ENCODE results near the gene TRAF2. TPM values are rescaled to one million over a fixed set of nuclear protein-coding genes. Genes with fewer than 3 reads are reported as not detected.
A peak's percentile ranks its signal among the peaks of the same experiment; 100 is the strongest.
"Not testable (repeated sequence)": the region's sequence is repeated elsewhere in the genome, so short reads cannot be mapped to it uniquely, and the experiment has no call there.

Gene TRAF2
- total RNA-seq: 67.4 and 76.3 TPM in 2 replicates

DNA sequence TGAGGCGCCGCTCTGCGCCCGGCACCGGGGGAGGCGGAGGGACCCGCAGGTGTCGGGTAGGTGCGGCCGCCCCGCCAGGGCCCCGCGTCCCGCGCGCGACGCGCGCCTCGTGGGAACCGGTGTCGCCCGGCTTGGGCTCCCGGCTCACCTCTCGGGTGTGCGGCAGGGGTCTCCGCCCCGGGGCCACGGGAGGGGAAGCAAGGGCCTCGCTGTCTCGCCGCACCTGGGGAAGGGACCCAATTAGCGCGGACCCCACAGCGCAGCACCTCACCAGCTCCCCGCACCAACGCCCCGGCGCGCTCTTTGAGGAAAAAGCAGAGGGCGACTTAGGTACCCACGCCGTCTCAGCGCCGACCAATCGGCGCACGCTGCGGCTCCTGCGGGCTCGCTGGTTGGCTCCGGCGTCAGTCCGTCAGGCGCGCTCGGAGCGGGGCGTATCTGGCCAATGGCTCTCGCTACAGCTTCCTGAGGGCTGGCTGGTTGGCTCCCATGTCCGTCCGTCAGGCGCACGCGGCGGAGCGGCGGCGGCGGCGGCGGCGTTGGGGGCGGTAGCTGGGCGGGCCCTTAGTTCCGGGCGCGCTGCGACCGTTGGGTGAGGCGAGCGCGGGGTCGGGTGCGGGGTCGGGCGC lies at the start of gene TRAF2:
TRAF2 (plus strand) TSS at position 567 of the 629 bp plus-strand sequence. CDS start 12,225 bp downstream, outside the sequence.
- Mint-ChIP-seq H3K27me3 (ENCODE audit: insufficient read depth) (no peaks in the 10 kb centered on the region), H3K4me1 (ENCODE audit: low read depth) (peaks cover 44% of the 10 kb centered on the region), H3K36me3 (ENCODE audit: low read depth) (peaks cover 17% of the 10 kb centered on the region), H3K9me3 (no peaks in the 10 kb centered on the region), H3K4me3 (peak within 1 kb of the TSS; percentile 98), H3K27ac (peak within 1 kb of the TSS; percentile 93)
- intact Hi-C loops (cut with micrococcal nuclease): loop anchor here (1.0 to 5.0 kb wide), 7 partner anchors 16 to 355 kb away; partner anchors contain the start of genes EDF1, MAN1B1, PAXX and PHPT1
- DNase-seq (ENCODE audit: low spot score): peak; percentile 99

DNA sequence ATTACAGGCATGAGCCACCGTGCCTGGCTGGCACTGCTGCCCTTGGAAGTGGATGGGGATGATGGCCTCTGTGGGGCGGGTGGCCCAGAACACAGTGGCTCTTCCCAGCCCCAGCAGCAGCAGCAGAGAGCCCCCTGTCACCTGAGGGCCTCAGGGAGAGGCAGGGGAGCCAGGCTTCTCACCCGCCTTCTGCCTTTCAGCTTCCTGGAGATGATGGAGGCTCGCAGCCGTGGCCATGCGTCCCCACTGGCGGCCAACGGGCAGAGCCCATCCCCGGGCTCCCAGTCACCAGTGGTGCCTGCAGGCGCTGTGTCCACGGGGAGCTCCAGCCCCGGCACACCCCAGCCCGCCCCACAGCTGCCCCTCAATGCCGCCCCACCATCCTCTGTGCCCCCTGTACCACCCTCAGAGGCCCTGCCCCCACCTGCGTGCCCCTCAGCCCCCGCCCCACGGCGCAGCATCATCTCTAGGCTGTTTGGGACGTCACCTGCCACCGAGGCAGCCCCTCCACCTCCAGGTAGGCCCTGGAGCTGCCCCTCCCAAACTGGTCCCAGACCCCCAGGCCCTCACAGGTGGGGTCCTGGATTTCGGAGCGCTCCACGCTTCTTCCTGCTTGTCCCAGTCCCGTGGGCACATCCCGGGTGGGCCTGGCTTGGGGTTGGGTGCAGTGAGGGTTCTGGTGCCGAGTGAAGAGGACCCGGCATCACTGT lies 49.0 kb upstream of the TRAF2 start:
- Mint-ChIP-seq H3K36me3 (ENCODE audit: low read depth) (peaks cover 6% of the 10 kb centered on the region), H3K4me1 (ENCODE audit: low read depth) (no peaks in the 10 kb centered on the region), H3K4me3 (no peak overlapping the region), H3K27ac (no peak overlapping the region), H3K9me3 (no peaks in the 10 kb centered on the region), H3K27me3 (ENCODE audit: insufficient read depth) (no peaks in the 10 kb centered on the region)
- intact Hi-C loops (cut with micrococcal nuclease): no loop called here
- DNase-seq (ENCODE audit: low spot score): no peak

DNA sequence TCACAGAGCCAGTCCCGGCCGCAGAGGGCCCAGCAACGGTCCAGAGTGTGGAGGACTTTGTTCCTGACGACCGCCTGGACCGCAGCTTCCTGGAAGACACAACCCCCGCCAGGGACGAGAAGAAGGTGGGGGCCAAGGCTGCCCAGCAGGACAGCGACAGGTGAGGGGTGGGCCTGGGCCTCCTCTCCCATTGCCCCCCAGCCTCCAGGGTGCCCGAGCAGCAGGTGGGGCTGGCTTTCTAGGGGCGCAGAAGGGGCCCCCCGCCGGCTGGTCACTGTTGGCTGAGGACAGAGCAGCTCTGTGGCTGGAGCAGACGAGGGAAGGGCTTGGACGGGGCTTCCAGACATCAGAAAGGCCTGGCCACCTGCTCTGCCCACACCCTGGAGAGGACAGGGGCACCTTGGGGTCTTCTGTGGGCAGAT lies 48.4 kb upstream of the TRAF2 start:
- H3K27me3 Mint-ChIP-seq (ENCODE audit: insufficient read depth); H3K9me3 Mint-ChIP-seq; H3K27ac Mint-ChIP-seq; H3K4me1 Mint-ChIP-seq (ENCODE audit: low read depth); DNase-seq (ENCODE audit: low spot score); intact Hi-C loops (cut with micrococcal nuclease); H3K36me3 Mint-ChIP-seq (ENCODE audit: low read depth); H3K4me3 Mint-ChIP-seq: not testable (repeated sequence)

DNA sequence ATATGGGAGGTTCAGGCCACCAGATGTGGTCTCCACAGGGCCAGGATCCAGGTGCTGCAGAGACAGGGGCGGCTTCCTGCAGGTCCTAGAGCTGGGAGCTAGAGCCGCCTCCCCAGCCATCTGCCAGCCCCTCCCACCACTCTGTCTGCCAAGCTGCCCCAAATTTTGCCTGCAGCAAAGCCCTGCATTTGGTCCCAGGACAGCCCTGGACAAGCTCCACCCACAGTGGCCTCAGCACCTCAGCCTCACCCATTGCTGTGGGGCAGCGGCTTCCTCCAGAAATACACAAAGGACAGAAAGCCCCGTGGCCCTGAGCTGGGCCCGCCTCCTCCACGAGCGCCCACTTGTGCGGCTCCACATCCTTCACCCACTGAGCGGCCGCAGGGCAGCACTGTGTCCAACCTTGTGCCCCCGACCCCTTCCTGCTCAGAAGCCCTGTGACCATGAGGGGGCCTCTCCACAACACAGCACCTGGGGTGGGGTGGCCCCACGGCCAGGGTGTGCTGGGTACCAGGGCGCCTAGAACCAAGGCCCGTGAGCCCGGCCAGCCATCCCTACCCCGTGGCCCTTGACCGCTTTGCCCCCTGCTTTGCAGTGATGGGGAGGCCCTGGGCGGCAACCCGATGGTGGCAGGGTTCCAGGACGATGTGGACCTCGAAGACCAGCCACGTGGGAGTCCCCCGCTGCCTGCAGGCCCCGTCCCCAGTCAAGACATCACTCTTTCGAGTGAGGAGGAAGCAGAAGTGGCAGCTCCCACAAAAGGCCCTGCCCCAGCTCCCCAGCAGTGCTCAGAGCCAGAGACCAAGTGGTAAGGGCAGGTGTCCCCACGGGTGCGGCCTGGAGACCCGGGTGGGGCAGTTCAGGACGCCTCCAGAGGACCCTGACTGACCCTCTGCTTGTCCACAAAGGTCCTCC lies 47.7 kb upstream of the TRAF2 start:
- Mint-ChIP-seq H3K27me3 (ENCODE audit: insufficient read depth) (no peaks in the 10 kb centered on the region), H3K27ac (no peak overlapping the region), H3K4me1 (ENCODE audit: low read depth) (no peaks in the 10 kb centered on the region), H3K4me3 (no peak overlapping the region), H3K36me3 (ENCODE audit: low read depth) (peaks cover 6% of the 10 kb centered on the region), H3K9me3 (no peaks in the 10 kb centered on the region)
- DNase-seq (ENCODE audit: low spot score): no peak
- intact Hi-C loops (cut with micrococcal nuclease): no loop called here

GRCh38 chr9:136839229-136840139 lies 46.8 kb upstream of the TRAF2 start:
- Mint-ChIP-seq H3K9me3 (no peaks in the 10 kb centered on the region), H3K4me3 (no peak overlapping the region), H3K36me3 (ENCODE audit: low read depth) (peaks cover 4% of the 10 kb centered on the region), H3K4me1 (ENCODE audit: low read depth) (no peaks in the 10 kb centered on the region), H3K27me3 (ENCODE audit: insufficient read depth) (no peaks in the 10 kb centered on the region), H3K27ac (no peak overlapping the region)
- intact Hi-C loops (cut with micrococcal nuclease): no loop called here
- DNase-seq (ENCODE audit: low spot score): no peak

DNA sequence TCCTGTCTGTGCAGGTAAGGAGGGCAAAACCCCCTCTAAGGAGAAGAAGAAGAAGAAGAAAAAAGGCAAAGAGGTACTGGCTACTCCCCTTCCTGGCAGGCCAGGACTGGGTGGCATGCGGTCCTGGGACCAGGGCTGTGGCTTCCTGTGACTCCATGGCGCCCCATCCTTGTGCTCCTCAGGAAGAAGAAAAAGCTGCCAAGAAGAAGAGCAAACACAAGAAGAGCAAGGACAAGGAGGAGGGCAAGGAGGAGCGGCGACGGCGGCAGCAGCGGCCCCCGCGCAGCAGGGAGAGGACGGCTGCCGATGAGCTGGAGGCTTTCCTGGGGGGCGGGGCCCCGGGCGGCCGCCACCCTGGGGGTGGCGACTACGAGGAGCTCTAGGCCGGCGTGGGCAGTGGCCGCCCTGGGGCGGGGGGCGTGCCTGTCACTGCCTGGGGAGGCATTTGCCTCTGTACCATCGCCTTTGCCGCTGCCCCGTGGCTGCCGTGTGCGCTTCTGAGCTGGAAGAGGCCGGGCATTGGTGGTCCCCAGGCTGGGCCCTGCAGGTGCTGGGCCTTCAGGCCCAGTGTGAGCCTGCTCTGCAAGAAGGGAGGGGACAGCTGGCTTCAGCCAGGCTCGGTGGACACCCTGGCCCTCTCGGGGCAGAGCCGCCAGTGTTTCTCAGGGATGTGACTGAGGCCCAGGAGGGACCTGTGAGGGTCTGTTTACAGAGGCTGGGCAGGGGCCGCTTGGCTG lies 46.0 kb upstream of the TRAF2 start:
- intact Hi-C loops (cut with micrococcal nuclease): no loop called here
- Mint-ChIP-seq H3K27me3 (ENCODE audit: insufficient read depth) (no peaks in the 10 kb centered on the region), H3K4me1 (ENCODE audit: low read depth) (no peaks in the 10 kb centered on the region), H3K9me3 (no peaks in the 10 kb centered on the region), H3K4me3 (no peak overlapping the region), H3K27ac (no peak overlapping the region), H3K36me3 (ENCODE audit: low read depth) (peaks cover 4% of the 10 kb centered on the region)
- no peak for DNase-seq (ENCODE audit: low spot score)

GRCh38 chr9:136840877-136841645 lies 45.3 kb upstream of the TRAF2 start:
- H3K27ac Mint-ChIP-seq: no peak overlapping the region
- DNase-seq (ENCODE audit: low spot score): no peak
- H3K9me3 Mint-ChIP-seq: no peaks in the 10 kb centered on the region
- no peaks in the 10 kb centered on the region for H3K4me1 Mint-ChIP-seq (ENCODE audit: low read depth)
- no peaks in the 10 kb centered on the region for H3K27me3 Mint-ChIP-seq (ENCODE audit: insufficient read depth)
- peaks cover 4% of the 10 kb centered on the region for H3K36me3 Mint-ChIP-seq (ENCODE audit: low read depth)
- H3K4me3 Mint-ChIP-seq: no peak overlapping the region
- intact Hi-C loops (cut with micrococcal nuclease): no loop called here

GRCh38 chr9:136841646-136842379 lies 44.5 kb upstream of the TRAF2 start:
- not testable (repeated sequence) for H3K36me3 Mint-ChIP-seq (ENCODE audit: low read depth); H3K4me1 Mint-ChIP-seq (ENCODE audit: low read depth)
- peak overlapping the region; percentile 77 for H3K27ac Mint-ChIP-seq

GRCh38 chr9:136842380-136842948 lies 43.9 kb upstream of the TRAF2 start, which contains the start of gene AJM1:
Gene AJM1 (plus strand): TSS chr9:136842478. CDS start chr9:136844415, 1,937 bp downstream.
- not testable (repeated sequence) for H3K4me1 Mint-ChIP-seq (ENCODE audit: low read depth); H3K9me3 Mint-ChIP-seq; H3K36me3 Mint-ChIP-seq (ENCODE audit: low read depth); H3K27me3 Mint-ChIP-seq (ENCODE audit: insufficient read depth)
- Mint-ChIP-seq H3K27ac (peak within 1 kb of the TSS; percentile 77), H3K4me3 (peak within 1 kb of the TSS; percentile 83)
- intact Hi-C loops (cut with micrococcal nuclease): loop anchor here (1.0 to 2.0 kb wide), 5 partner anchors 36 to 192 kb away; partner anchors contain the start of genes FBXW5, PAXX, RABL6 and TMEM141
- DNase-seq (ENCODE audit: low spot score): peak; percentile 79

More at GRCh38 chr9:136841646-136842379, 44.5 kb upstream of the TRAF2 start:
- DNase-seq (ENCODE audit: low spot score); H3K27me3 Mint-ChIP-seq (ENCODE audit: insufficient read depth); H3K9me3 Mint-ChIP-seq: not testable (repeated sequence)
- peak overlapping the region; percentile 83 for H3K4me3 Mint-ChIP-seq
- intact Hi-C loops (cut with micrococcal nuclease): loop anchor here (1.0 to 2.0 kb wide), 5 partner anchors 35 to 193 kb away; partner anchors contain the start of genes FBXW5, PAXX, RABL6 and TMEM141

DNA sequence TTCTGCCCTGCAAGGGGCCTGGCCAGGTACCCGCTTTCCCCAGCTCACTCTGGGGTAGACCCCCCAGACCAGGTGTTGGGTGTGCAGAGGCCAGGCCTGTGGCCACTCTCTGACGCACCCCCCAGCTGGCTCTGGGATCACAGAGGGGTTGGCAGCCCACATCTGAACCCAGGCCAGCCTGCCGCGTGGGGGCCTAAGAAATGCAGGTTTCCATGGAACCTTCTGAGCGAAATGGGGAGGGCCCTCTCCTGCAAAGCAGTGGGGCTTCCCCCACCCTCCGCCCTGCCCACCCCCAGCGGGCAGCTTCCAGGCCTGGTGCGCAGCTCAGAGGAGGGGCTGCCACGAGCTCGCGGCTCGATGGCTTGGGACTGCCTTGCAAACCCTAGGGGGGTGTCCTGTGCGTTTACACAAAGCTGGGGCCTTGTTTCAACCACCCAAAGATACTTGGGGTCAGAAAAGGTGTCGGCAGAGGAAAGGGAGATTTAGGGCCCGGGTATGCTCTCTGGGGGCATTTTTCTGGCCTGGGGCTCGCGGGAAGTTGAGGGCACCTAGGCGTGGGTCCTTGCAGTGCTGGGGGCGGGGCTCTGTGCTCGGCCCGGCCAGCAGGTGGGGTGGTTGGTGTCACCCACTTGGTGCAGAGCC lies 43.0 kb upstream of the TRAF2 start:
- Mint-ChIP-seq H3K27ac (peak overlapping the region; percentile 48), H3K4me3 (peak overlapping the region; percentile 65)
- H3K4me1 Mint-ChIP-seq (ENCODE audit: low read depth); DNase-seq (ENCODE audit: low spot score); H3K27me3 Mint-ChIP-seq (ENCODE audit: insufficient read depth); H3K9me3 Mint-ChIP-seq; H3K36me3 Mint-ChIP-seq (ENCODE audit: low read depth): not testable (repeated sequence)
- intact Hi-C loops (cut with micrococcal nuclease): loop anchor here (2.0 kb wide), 3 partner anchors 36 to 192 kb away; partner anchors contain the start of genes PAXX and RABL6

All from activated T-helper 1 cell treated with anti-CD3 and anti-CD28 coated beads, Interleukin-12 subunit alpha, Interleukin-12 subunit beta, Interleukin-2, Interleukin-4 antibody, amounts not matched to agents 30 ng/mL and 10 ng/mL and 1 ng/mL, durations not matched to agents 14 hours and 24 hours and 36 hours (primary cell).